AG04450 (cell line): Measurements from ENCODE around the gene DPYD. TPM values are rescaled to one million over a fixed set of nuclear protein-coding genes. Genes with fewer than 3 reads are reported as not detected.

Source experiments
- CTCF ChIA-PET: fragments of 300-600, 350-600 bp; formaldehyde crosslinking; extraction: SDS; loops from one replicate; lab custom pipeline; 2022; ENCODE audit warnings: antibody characterized with exemption, inconsistent platforms; lab: Charles Lee
- POLR2A ChIA-PET: fragments of 350-600 bp; formaldehyde crosslinking; extraction: SDS; loops from one replicate; lab custom pipeline; 2021; ENCODE audit warnings: antibody characterized with exemption, inconsistent platforms; lab: Yijun Ruan, JAX
- DNase-seq: peaks from one replicate; pipeline ENCODE4 v3.0.0-alpha.2; 2011; ENCODE audit warnings: low read depth, low spot score
- H3K27ac ChIP-seq: one replicate; pipeline ENCODE4 v1.5.1; 2012; ENCODE audit warnings: low read depth, low read length, control low read depth
- H3K27me3 ChIP-seq: one replicate; pipeline ENCODE4 v1.6.0; 2012; ENCODE audit warnings: low read length; ENCODE audit not compliant: control insufficient read depth, insufficient read depth
- H3K4me3 ChIP-seq: 2 replicates; pipeline ENCODE4 v1.5.1; 2011; ENCODE audit warnings: mild to moderate bottlenecking, low read depth, low read length, control low read depth
- H3K9me3 ChIP-seq: 2 replicates; pipeline ENCODE4 v1.5.1; 2012; ENCODE audit warnings: low read length; ENCODE audit not compliant: control insufficient read depth, insufficient read depth
- polyA plus RNA-seq: library from polyadenylated mRNA; depleted of rRNA; stranded (reverse); fragments of >200 nt; gene quantifications from 2 replicates; pipeline ENCODE4 v1.2.3, GENCODE V29; 2011
- TF ChIP-seq, protein P1 (sequence below): IDR thresholded peaks from 2 replicates; pipeline ENCODE4 v1.5.1; 2011; ENCODE audit warnings: low read depth, low read length, control low read depth, inconsistent platforms

The DPYD gene
- polyA plus RNA-seq, 1 experiment, result 21.4 TPM

DNA sequence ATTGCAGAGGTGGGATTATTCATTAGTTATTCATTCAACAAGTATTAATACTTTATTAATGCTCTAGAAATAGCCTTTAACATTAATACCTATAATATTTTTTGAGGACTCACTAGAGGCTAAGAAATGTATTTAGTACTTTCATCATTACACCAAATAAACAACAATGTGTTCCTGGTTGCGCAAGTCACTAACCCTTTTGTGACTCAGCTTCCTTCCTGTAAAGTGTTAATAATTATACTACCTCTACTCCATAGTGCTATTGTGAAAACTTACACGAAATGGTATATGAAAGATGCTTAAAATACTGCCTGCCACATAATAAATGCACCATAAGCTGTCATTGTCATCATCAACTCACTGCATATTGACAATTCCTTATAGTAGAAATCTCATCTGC lies 431.0 kb downstream of the DPYD start:
- CTCF ChIA-PET, result interaction anchor here (0.6 kb wide), 1 partner anchor 70 kb away, joined by 4 read pairs; no protein-coding TSS in a partner anchor
- no peaks in the 10 kb centered on the region for H3K27me3 ChIP-seq

DNA sequence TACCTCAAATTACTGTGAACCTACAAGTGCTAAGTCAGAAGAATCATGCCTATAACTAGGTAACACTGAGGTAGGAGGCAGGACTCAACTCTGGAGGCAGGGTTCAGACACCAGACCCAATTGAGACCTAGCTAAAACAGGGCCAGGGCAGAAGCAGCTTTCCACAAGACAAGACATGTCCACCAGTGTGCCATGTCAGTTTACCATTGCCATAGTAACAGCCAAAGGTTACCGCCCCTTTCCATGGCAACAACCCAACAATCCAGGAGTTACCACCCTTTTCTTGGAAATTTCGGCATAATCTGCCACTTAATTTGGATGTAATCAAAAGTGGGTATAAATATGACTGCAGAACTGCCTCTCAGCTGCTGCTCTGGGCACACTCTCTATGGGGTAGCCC lies 432.3 kb downstream of the DPYD start:
- POLR2A ChIA-PET, result no interaction called here
- CTCF ChIA-PET, result no interaction called here
- no peak overlapping the region for H3K4me3 ChIP-seq
- no peak overlapping the region for H3K27ac ChIP-seq
- TF ChIP-seq, protein P1, sequence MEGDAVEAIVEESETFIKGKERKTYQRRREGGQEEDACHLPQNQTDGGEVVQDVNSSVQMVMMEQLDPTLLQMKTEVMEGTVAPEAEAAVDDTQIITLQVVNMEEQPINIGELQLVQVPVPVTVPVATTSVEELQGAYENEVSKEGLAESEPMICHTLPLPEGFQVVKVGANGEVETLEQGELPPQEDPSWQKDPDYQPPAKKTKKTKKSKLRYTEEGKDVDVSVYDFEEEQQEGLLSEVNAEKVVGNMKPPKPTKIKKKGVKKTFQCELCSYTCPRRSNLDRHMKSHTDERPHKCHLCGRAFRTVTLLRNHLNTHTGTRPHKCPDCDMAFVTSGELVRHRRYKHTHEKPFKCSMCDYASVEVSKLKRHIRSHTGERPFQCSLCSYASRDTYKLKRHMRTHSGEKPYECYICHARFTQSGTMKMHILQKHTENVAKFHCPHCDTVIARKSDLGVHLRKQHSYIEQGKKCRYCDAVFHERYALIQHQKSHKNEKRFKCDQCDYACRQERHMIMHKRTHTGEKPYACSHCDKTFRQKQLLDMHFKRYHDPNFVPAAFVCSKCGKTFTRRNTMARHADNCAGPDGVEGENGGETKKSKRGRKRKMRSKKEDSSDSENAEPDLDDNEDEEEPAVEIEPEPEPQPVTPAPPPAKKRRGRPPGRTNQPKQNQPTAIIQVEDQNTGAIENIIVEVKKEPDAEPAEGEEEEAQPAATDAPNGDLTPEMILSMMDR, result no peak
- H3K9me3 ChIP-seq, result no peaks in the 10 kb centered on the region
- no peaks in the 10 kb centered on the region for H3K27me3 ChIP-seq
- DNase-seq, result no peak

More for the DNA sequence above, 431.0 kb downstream of the DPYD start:
- Histone ChIP-seq H3K27ac (no peak overlapping the region), H3K4me3 (no peak overlapping the region), H3K9me3 (no peaks in the 10 kb centered on the region)
- POLR2A ChIA-PET, result no interaction called here
- no peak for DNase-seq
- TF ChIP-seq, protein P1, result no peak

DNA sequence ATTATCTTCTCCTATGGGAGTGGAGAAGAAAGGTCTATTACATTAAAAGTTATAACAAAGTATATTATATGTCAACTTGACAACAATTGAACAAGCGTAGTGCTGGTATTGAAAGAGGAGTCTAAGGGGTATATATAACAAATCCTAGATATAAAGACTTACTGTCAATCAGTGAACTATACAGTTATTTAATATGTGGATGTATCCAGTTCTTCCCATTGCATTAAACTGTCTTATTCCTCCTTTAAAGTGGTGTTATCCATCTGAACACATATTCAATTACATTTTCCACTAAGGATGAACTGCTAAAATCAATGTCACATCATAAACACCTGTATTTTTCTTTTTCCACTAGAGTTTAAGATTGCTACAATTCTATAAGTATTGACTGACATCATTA lies 438.8 kb downstream of the DPYD start:
- H3K27ac ChIP-seq, result no peak overlapping the region
- H3K27me3 ChIP-seq, result no peaks in the 10 kb centered on the region
- peaks cover 4% of the 10 kb centered on the region; the same call in 1 of the 2 replicates for H3K9me3 ChIP-seq
- ChIA-PET POLR2A (no interaction called here), CTCF (no interaction called here)
- no peak for DNase-seq
- no peak overlapping the region for H3K4me3 ChIP-seq
- TF ChIP-seq, protein P1, result no peak

DNA sequence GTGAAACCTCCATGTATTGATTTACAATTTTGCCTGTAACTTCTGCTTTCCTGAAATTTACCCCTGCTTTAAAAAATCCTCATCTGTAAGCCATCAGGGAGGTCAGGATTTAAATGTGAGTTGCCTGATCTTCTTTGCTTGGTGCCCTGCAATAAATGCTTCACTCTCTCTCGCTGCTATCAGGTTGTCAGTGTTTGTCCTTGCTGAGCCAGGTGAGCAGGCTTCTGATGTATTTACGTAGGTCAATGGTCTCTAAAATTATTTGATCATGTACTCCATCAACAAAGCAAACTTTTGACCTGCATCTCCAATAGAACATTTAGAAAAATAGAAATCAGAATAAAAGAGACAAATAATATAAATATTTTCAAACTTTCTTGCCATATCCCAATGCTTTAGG lies 453.4 kb downstream of the DPYD start:
- no peak overlapping the region for H3K27ac ChIP-seq
- ChIA-PET CTCF (no interaction called here), POLR2A (no interaction called here)
- TF ChIP-seq, protein P1, result no peak
- no peak overlapping the region for H3K4me3 ChIP-seq
- H3K9me3 ChIP-seq, result peaks cover 8% of the 10 kb centered on the region
- no peaks in the 10 kb centered on the region for H3K27me3 ChIP-seq
- DNase-seq, result no peak

DNA sequence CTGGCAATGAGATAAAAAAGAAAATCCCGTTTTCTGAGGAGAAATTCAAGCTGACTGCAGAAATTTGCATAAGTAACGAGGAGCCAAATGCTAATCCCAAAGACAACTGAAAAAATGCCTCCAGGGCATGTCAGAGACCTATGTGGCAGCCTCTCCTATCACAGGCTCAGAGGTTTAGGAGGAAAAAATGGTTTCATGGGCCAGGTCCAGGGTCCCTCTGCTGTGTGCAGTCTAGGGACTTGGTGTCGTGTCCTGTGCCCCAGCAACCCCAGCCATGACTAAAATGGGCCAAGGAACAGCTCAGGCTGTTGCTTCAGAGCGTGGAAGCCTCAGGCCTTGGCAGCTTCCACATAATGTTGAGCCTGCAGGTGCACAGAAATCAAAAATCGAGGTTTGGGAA lies 456.5 kb downstream of the DPYD start:
- H3K27ac ChIP-seq, result no peak overlapping the region
- CTCF ChIA-PET, result no interaction called here
- TF ChIP-seq, protein P1, result no peak
- H3K9me3 ChIP-seq, result peaks cover 8% of the 10 kb centered on the region
- no peak for DNase-seq
- POLR2A ChIA-PET, result no interaction called here
- no peak overlapping the region for H3K4me3 ChIP-seq
- H3K27me3 ChIP-seq, result no peaks in the 10 kb centered on the region
